Fibroblast of lung (primary cell): ENCODE data around the gene CCZ1. TPM values are rescaled to one million over a fixed set of nuclear protein-coding genes. Genes with fewer than 3 reads are reported as not detected.
A peak's percentile ranks its signal among the peaks of the same experiment; 100 is the strongest.
"Not testable (repeated sequence)": the region's sequence is repeated elsewhere in the genome, so short reads cannot be mapped to it uniquely, and the experiment has no call there.

Source experiments
- DNase-seq, 2 donors: peaks; one replicate each; pipeline versions ENCODE4 v3.0.0 to v3.0.0-alpha.2; 2010; ENCODE audit warnings: low read depth in 2 of 2
- H2AFZ ChIP-seq: 2 replicates; pipeline ENCODE4 v1.5.1; 2012; ENCODE audit warnings: low read length, control low read depth, inconsistent platforms
- H3K27ac ChIP-seq: 2 replicates; pipeline ENCODE4 v1.5.1; 2011; ENCODE audit warnings: low read length, control low read depth; ENCODE audit not compliant: insufficient read depth
- H3K27me3 ChIP-seq: 2 replicates; pipeline ENCODE4 v1.5.1; 2011; ENCODE audit warnings: mild to moderate bottlenecking, low read length; ENCODE audit not compliant: control insufficient read depth, insufficient read depth
- H3K36me3 ChIP-seq: 2 replicates; pipeline ENCODE4 v1.5.1; 2011; ENCODE audit warnings: low read length; ENCODE audit not compliant: control insufficient read depth, insufficient read depth
- H3K4me1 ChIP-seq: 2 replicates; pipeline ENCODE4 v1.5.1; 2011; ENCODE audit warnings: low read length; ENCODE audit not compliant: control insufficient read depth, insufficient read depth; ENCODE audit errors: extremely low read depth
- H3K4me2 ChIP-seq: 2 replicates; pipeline ENCODE4 v1.5.1; 2011; ENCODE audit warnings: low read length, control low read depth; ENCODE audit not compliant: insufficient read depth; ENCODE audit errors: extremely low read depth
- H3K4me3 ChIP-seq, 4 experiments: fragments of 200-600 bp in 1 of 4; sonication (generic) in 1 of 4; replicated peaks in 1 of 4; 2 replicates each; pipeline ENCODE4 v1.5.1; 2011 to 2016; ENCODE audit warnings: low read length in 4 of 4, low read depth in 3 of 4, mild to moderate bottlenecking in 3 of 4, control low read depth in 2 of 4, inconsistent platforms in 1 of 4, mixed read lengths in 1 of 4; ENCODE audit not compliant: insufficient read depth in 1 of 4; ENCODE audit errors: control extremely low read depth in 1 of 4
- H3K79me2 ChIP-seq: 2 replicates; pipeline ENCODE4 v1.5.1; 2012; ENCODE audit warnings: mild to moderate bottlenecking, low read length, inconsistent platforms; ENCODE audit not compliant: control insufficient read depth, insufficient read depth
- H3K9ac ChIP-seq: 2 replicates; pipeline ENCODE4 v1.5.1; 2011; ENCODE audit warnings: mild to moderate bottlenecking, low read length, control low read depth; ENCODE audit not compliant: insufficient read depth
- H3K9me3 ChIP-seq: 2 replicates; pipeline ENCODE4 v1.5.1; 2012; ENCODE audit warnings: low read depth, low read length; ENCODE audit not compliant: control insufficient read depth, insufficient read depth
- H4K20me1 ChIP-seq: 2 replicates; pipeline ENCODE4 v1.5.1; 2011; ENCODE audit warnings: low read length; ENCODE audit not compliant: control insufficient read depth, insufficient read depth; ENCODE audit errors: extremely low read depth
- polyA plus RNA-seq, 2 donors: library from polyadenylated mRNA; depleted of rRNA in 1 of 2; stranded (reverse) in 1 of 2; unstranded in 1 of 2; fragments of >200 nt; gene quantifications; 2 replicates each; pipeline ENCODE4 v1.2.1, GENCODE V29; 2011 to 2012; ENCODE audit warnings: missing spikeins in 1 of 2
- total RNA-seq: library from RNA; depleted of rRNA; stranded (reverse); fragments of >200 nt; gene quantifications from 2 replicates; pipeline ENCODE4 v1.2.1, GENCODE V29; 2014

CCZ1 gene
- total and polyA plus RNA-seq, 2 donors (not counting 1 experiment from before 2014, with no cell fraction given): 41.8 to 65.1 TPM

- not testable (repeated sequence) for H3K36me3 ChIP-seq, H3K4me3 ChIP-seq, H3K9me3 ChIP-seq, DNase-seq, H3K9ac ChIP-seq, H3K27me3 ChIP-seq, H3K27ac ChIP-seq, H4K20me1 ChIP-seq, H3K4me2 ChIP-seq, H3K79me2 ChIP-seq, H2AFZ ChIP-seq, H3K4me1 ChIP-seq
Measured at GRCh38 chr7:5931250-5931649, 32.7 kb downstream of the CCZ1 start.

- not testable (repeated sequence) for H3K9ac ChIP-seq, H2AFZ ChIP-seq, H3K4me2 ChIP-seq, H3K4me1 ChIP-seq, H3K27ac ChIP-seq, H4K20me1 ChIP-seq, H3K4me3 ChIP-seq, H3K36me3 ChIP-seq, H3K9me3 ChIP-seq, H3K27me3 ChIP-seq, H3K79me2 ChIP-seq
- peak; percentile 0 to 43 for DNase-seq
Measured at GRCh38 chr7:5931905-5932644, 33.5 kb downstream of the CCZ1 start.

GRCh38 chr7:5934945-5935450, 36.5 kb downstream of the CCZ1 start:
- not testable (repeated sequence) for H2AFZ ChIP-seq, H3K9me3 ChIP-seq, H3K36me3 ChIP-seq, H3K4me1 ChIP-seq, DNase-seq, H3K27me3 ChIP-seq, H3K4me3 ChIP-seq, H3K4me2 ChIP-seq, H3K27ac ChIP-seq, H4K20me1 ChIP-seq, H3K9ac ChIP-seq, H3K79me2 ChIP-seq

- H3K27ac ChIP-seq, H3K4me3 ChIP-seq, H3K36me3 ChIP-seq, H3K4me1 ChIP-seq, H3K9me3 ChIP-seq, H3K79me2 ChIP-seq, H3K4me2 ChIP-seq, H3K9ac ChIP-seq, DNase-seq, H3K27me3 ChIP-seq, H4K20me1 ChIP-seq, H2AFZ ChIP-seq: not testable (repeated sequence)
Measured at GRCh38 chr7:5963205-5963604, 64.7 kb downstream of the CCZ1 start.

GRCh38 chr7:5963810-5964209, 65.3 kb downstream of the CCZ1 start:
- not testable (repeated sequence) for H4K20me1 ChIP-seq, H2AFZ ChIP-seq, H3K79me2 ChIP-seq, H3K4me2 ChIP-seq, H3K36me3 ChIP-seq, H3K4me1 ChIP-seq, H3K4me3 ChIP-seq, H3K27me3 ChIP-seq, H3K9ac ChIP-seq, H3K9me3 ChIP-seq, DNase-seq, H3K27ac ChIP-seq

- not testable (repeated sequence) for H3K4me1 ChIP-seq, H3K9me3 ChIP-seq, H3K9ac ChIP-seq, H3K4me3 ChIP-seq, DNase-seq, H3K36me3 ChIP-seq, H3K27ac ChIP-seq, H3K4me2 ChIP-seq, H2AFZ ChIP-seq, H3K79me2 ChIP-seq, H3K27me3 ChIP-seq, H4K20me1 ChIP-seq
Measured at GRCh38 chr7:5970347-5970911, 71.9 kb downstream of the CCZ1 start, which contains the start of gene RSPH10B. TSS of gene RSPH10B (minus strand) at chr7:5970689. CDS start at chr7:5967116, 3,573 bp downstream.
